ENCODE results near the gene ADGRG6.

DNA sequence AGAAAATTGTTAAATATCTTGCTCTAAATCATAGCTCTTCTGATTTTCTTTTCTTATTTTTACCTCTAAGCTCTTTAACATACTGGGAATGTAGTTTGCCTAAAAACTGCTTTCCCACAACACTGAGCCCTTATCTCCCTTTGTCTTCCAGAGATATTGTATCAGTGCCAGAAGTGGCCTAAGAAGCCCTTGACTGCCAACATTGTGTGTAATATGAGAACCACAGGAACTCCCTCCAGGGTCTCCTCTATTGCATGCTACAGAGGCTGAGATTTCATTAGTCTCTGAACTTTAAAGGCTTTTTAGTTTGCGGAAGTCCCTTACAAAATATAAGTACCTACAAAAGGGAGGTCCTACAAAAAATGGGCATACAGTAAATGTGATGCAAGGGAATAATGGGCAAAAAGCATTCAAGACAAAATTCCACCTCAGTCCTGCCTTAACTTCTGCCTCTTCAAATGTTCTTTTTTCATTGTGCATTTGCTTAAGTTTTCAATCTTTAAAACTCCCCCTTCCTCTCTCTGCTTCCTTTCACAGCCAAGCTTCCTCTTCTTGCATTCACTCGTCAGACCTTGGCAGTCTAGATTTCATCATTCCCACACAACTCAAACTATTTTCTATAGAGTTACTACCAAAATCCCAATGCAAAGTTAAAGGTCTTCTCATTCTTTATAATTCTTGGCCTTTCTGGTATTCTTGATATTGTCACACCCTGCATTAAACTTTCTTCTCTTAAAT, 76.5 kb downstream of the ADGRG6 start:
- TF ChIP-seq, protein P1, sequence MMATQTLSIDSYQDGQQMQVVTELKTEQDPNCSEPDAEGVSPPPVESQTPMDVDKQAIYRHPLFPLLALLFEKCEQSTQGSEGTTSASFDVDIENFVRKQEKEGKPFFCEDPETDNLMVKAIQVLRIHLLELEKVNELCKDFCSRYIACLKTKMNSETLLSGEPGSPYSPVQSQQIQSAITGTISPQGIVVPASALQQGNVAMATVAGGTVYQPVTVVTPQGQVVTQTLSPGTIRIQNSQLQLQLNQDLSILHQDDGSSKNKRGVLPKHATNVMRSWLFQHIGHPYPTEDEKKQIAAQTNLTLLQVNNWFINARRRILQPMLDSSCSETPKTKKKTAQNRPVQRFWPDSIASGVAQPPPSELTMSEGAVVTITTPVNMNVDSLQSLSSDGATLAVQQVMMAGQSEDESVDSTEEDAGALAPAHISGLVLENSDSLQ (IDR thresholded peaks at IDR 0.05): no peak
- TF ChIP-seq FOXM1 (IDR thresholded peaks at IDR 0.05; ENCODE audit: borderline replicate concordance): no peak
- TF ChIP-seq FOXK2 (IDR thresholded peaks at IDR 0.05): no peak
- no peak for TF ChIP-seq ZNF384 (IDR thresholded peaks at IDR 0.05)
- no peak for TF ChIP-seq SP1 (IDR thresholded peaks at IDR 0.05)
- no peak for TF ChIP-seq LEF1 (IDR thresholded peaks at IDR 0.05; ENCODE audit: borderline replicate concordance)
- TF ChIP-seq ELF4 (IDR thresholded peaks at IDR 0.05): no peak

All from HEK293T (cell line).